ENCODE measurements around the gene PSMD2.
A peak's percentile ranks its signal among the peaks of the same experiment; 100 is the strongest.

The PSMD2 gene

GRCh38 chr3:184307915-184308314, 8.9 kb downstream of the PSMD2 start:
- Histone ChIP-seq H3K9me3 (no peaks in the 10 kb centered on the region), H3K27me3 (no peaks in the 10 kb centered on the region), H3K36me3 (peaks cover 70% of the 10 kb centered on the region)

GRCh38 chr3:184308744-184309143, 9.7 kb downstream of the PSMD2 start:
- H3K27ac ChIP-seq: no peak overlapping the region
- H3K4me1 ChIP-seq (ENCODE audit: control insufficient read depth in 1 of 2, insufficient read depth in 1 of 2, low read depth in 1 of 2, low read length in 1 of 2): peaks cover under 1 to 2% of the 10 kb centered on the region in 2 experiments
- H3K36me3 ChIP-seq: peaks cover 62% of the 10 kb centered on the region
- no peaks in the 10 kb centered on the region for H3K9me3 ChIP-seq
- H3K4me3 ChIP-seq (ENCODE audit: low read depth in 1 of 2, low read length in 1 of 2): no peak overlapping the region
- no peaks in the 10 kb centered on the region for H3K27me3 ChIP-seq
- TF ChIP-seq CTCF (IDR thresholded peaks at IDR 0.05): no peak

More at GRCh38 chr3:184307915-184308314, 8.9 kb downstream of the PSMD2 start:
- no peaks in the 10 kb centered on the region for H3K4me1 ChIP-seq (ENCODE audit: control insufficient read depth in 1 of 2, insufficient read depth in 1 of 2, low read depth in 1 of 2, low read length in 1 of 2)
- H3K27ac ChIP-seq: no peak overlapping the region
- no peak overlapping the region for H3K4me3 ChIP-seq (ENCODE audit: low read depth in 1 of 2, low read length in 1 of 2)
- no peak for TF ChIP-seq CTCF (IDR thresholded peaks at IDR 0.05)

- no peak overlapping the region for H3K27ac ChIP-seq
- H3K27me3 ChIP-seq: no peaks in the 10 kb centered on the region
- no peak for TF ChIP-seq CTCF (IDR thresholded peaks at IDR 0.05)
- H3K4me1 ChIP-seq (ENCODE audit: control insufficient read depth in 1 of 2, insufficient read depth in 1 of 2, low read depth in 1 of 2, low read length in 1 of 2): peaks cover 21% of the 10 kb centered on the region in 2 experiments
- H3K9me3 ChIP-seq: no peaks in the 10 kb centered on the region
- peaks cover 33% of the 10 kb centered on the region for H3K36me3 ChIP-seq
- H3K4me3 ChIP-seq (ENCODE audit: low read depth in 1 of 2, low read length in 1 of 2): no peak overlapping the region
Measured at GRCh38 chr3:184311633-184312032, 12.6 kb downstream of the PSMD2 start.

- H3K4me1 ChIP-seq (ENCODE audit: control insufficient read depth in 1 of 2, insufficient read depth in 1 of 2, low read depth in 1 of 2, low read length in 1 of 2): peaks cover 23 to 24% of the 10 kb centered on the region in 2 experiments
- H3K9me3 ChIP-seq: no peaks in the 10 kb centered on the region
- H3K27me3 ChIP-seq: no peaks in the 10 kb centered on the region
- peak within 1 kb of the TSS; percentile 63 to 82 for H3K4me3 ChIP-seq (ENCODE audit: low read depth in 1 of 2, low read length in 1 of 2)
- peak within 1 kb of the TSS; percentile 92 for H3K27ac ChIP-seq
- peaks cover 6% of the 10 kb centered on the region for H3K36me3 ChIP-seq
- peak; percentile 41 for TF ChIP-seq CTCF (IDR thresholded peaks at IDR 0.05)
Measured at GRCh38 chr3:184314363-184314699, 15.3 kb downstream of the PSMD2 start, which contains the start of gene EIF4G1. Gene EIF4G1 (plus strand): TSS chr3:184314606. CDS start chr3:184315797, 1,191 bp downstream.

- no peaks in the 10 kb centered on the region for H3K27me3 ChIP-seq
- TF ChIP-seq CTCF (IDR thresholded peaks at IDR 0.05): no peak
- peak overlapping the region; percentile 92 for H3K27ac ChIP-seq
- H3K9me3 ChIP-seq: no peaks in the 10 kb centered on the region
- peak overlapping the region; percentile 63 to 82 for H3K4me3 ChIP-seq (ENCODE audit: low read depth in 1 of 2, low read length in 1 of 2)
- peaks cover 1% of the 10 kb centered on the region for H3K36me3 ChIP-seq
- peaks cover 23 to 29% of the 10 kb centered on the region in 2 experiments for H3K4me1 ChIP-seq (ENCODE audit: control insufficient read depth in 1 of 2, insufficient read depth in 1 of 2, low read depth in 1 of 2, low read length in 1 of 2)
Measured at GRCh38 chr3:184314700-184315542, 15.9 kb downstream of the PSMD2 start.

All from neutrophil (primary cell).